HCT116 (cell line): ENCODE results near the gene ACSL3. TPM values are rescaled to one million over a fixed set of nuclear protein-coding genes. Genes with fewer than 3 reads are reported as not detected.

ENCODE experiments used
- ATAC-seq: fragments of 200-7000 bp; cut with Tn5 transposase; 2 replicates; pipeline ENCODE4 v1.9.1; 2020; ENCODE audit warnings: mild to moderate bottlenecking, moderate library complexity
- BruUV-seq: library from RNA; stranded (reverse); fragments of 400-500 nt; replicated peaks from 2 replicates; lab custom pipeline; 2021; lab: Mats Ljungman, UMichigan
- CTCF ChIA-PET: fragments of 300-600 bp; sonication (Branson Sonifier 250); formaldehyde crosslinking; loops from one replicate; lab custom pipeline; 2021; ENCODE audit warnings: antibody characterized with exemption; lab: Charles Lee
- POLR2A ChIA-PET: fragments of 300-600, 350-600 bp; sonication (Branson Sonifier 250); formaldehyde crosslinking; loops from one replicate; lab custom pipeline; 2021; ENCODE audit warnings: antibody characterized with exemption; lab: Charles Lee
- RAD21 ChIA-PET, 2 experiments: fragments of 300-600 bp; sonication (Branson Sonifier 250); formaldehyde crosslinking; loops; one replicate each; lab custom pipeline; 2023; ENCODE audit warnings: low total read pairs in 2 of 2; ENCODE audit not compliant: uncharacterized antibody in 2 of 2, unreplicated experiment in 2 of 2, low non-redundant PET in 1 of 2; lab: Charles Lee
- DNase-seq: peaks from one replicate; pipeline ENCODE4 v3.0.0-alpha.2; 2010; ENCODE audit warnings: low read depth, low spot score
- H2AFZ ChIP-seq: fragments of 200-600 bp; shearing (Covaris generic), sonication (generic); 2 replicates; pipeline ENCODE4 v1.6.1; 2017; ENCODE audit warnings: low read depth, mixed run types, mixed read lengths, antibody characterized with exemption, low read length; ENCODE audit not compliant: poor library complexity, severe bottlenecking
- H3K27ac ChIP-seq: 2 replicates; pipeline ENCODE4 v1.5.1; 2012; ENCODE audit warnings: low read depth, low read length
- H3K27me3 ChIP-seq: fragments of 200-600 bp; sonication (generic); 2 replicates; pipeline ENCODE4 v1.6.1; 2016; ENCODE audit warnings: mixed run types, low read length, mixed read lengths; ENCODE audit not compliant: insufficient read depth
- H3K36me3 ChIP-seq, 2 experiments: fragments of 200-500 bp in 1 of 2; fragments of 200-600 bp in 1 of 2; sonication (Bioruptor generic) in 1 of 2; sonication (generic) in 1 of 2; 2 replicates each; pipeline versions ENCODE4 v1.5.1 to v1.6.1; 2014 to 2016; ENCODE audit warnings: low read length in 2 of 2, inconsistent platforms in 1 of 2, mixed read lengths in 1 of 2, mixed run types in 1 of 2; ENCODE audit not compliant: insufficient read depth in 2 of 2, control insufficient read depth in 1 of 2
- H3K4me1 ChIP-seq, 2 experiments: fragments of 200-600 bp in 1 of 2; sonication (generic) in 1 of 2; 2 replicates each; pipeline versions ENCODE4 v1.5.1 to v1.6.1; 2012 to 2017; ENCODE audit warnings: low read length in 2 of 2, inconsistent platforms in 1 of 2, mild to moderate bottlenecking in 1 of 2, mixed read lengths in 1 of 2, mixed run types in 1 of 2, moderate library complexity in 1 of 2; ENCODE audit not compliant: insufficient read depth in 2 of 2, control insufficient read depth in 1 of 2
- H3K4me2 ChIP-seq: fragments of 200-600 bp; sonication (generic); 2 replicates; pipeline ENCODE4 v1.6.1; 2017; ENCODE audit warnings: mixed run types, low read length, mixed read lengths
- H3K4me3 ChIP-seq, 2 experiments: fragments of 200-600 bp in 1 of 2; sonication (generic) in 1 of 2; replicated peaks in 1 of 2; 2 replicates each; pipeline ENCODE4 v1.5.1; 2011 to 2016; ENCODE audit warnings: low read length in 2 of 2, control low read depth in 1 of 2, low read depth in 1 of 2, mild to moderate bottlenecking in 1 of 2, mixed read lengths in 1 of 2, mixed run types in 1 of 2
- H3K79me2 ChIP-seq: fragments of 200-600 bp; sonication (generic); 2 replicates; pipeline ENCODE4 v1.6.1; 2017; ENCODE audit warnings: mild to moderate bottlenecking, mixed run types, low read length, moderate library complexity, mixed read lengths; ENCODE audit not compliant: insufficient read depth
- H3K9ac ChIP-seq: fragments of 200-600 bp; sonication (generic); 2 replicates; pipeline ENCODE4 v1.6.1; 2016; ENCODE audit warnings: low read length, mixed read lengths
- H3K9me2 ChIP-seq: fragments of 200-600 bp; sonication (generic), shearing (Covaris generic); 2 replicates; pipeline ENCODE4 v1.6.1; 2017; ENCODE audit warnings: mixed run types, mild to moderate bottlenecking, moderate library complexity; ENCODE audit not compliant: insufficient read depth
- H3K9me3 ChIP-seq, 2 experiments: fragments of 200-500 bp in 1 of 2; fragments of 200-600 bp in 1 of 2; sonication (Bioruptor generic) in 1 of 2; sonication (generic) in 1 of 2; 2 replicates each; pipeline ENCODE4 v1.6.1; 2014 to 2017; ENCODE audit warnings: low read length in 2 of 2, mixed read lengths in 2 of 2, inconsistent platforms in 1 of 2, low read depth in 1 of 2, mild to moderate bottlenecking in 1 of 2, mixed run types in 1 of 2, moderate library complexity in 1 of 2; ENCODE audit not compliant: control insufficient read depth in 1 of 2, insufficient read depth in 1 of 2
- H4K20me1 ChIP-seq: fragments of 200-600 bp; sonication (generic), shearing (Covaris generic); 2 replicates; pipeline ENCODE4 v1.6.1; 2017; ENCODE audit warnings: mixed run types, mild to moderate bottlenecking, moderate library complexity; ENCODE audit not compliant: insufficient read depth
- CBX3 ChIP-seq: IDR thresholded peaks from 2 replicates; pipeline ENCODE4 v1.6.1; 2012; ENCODE audit warnings: low read depth
- CEBPB ChIP-seq: IDR thresholded peaks from 2 replicates; pipeline ENCODE4 v1.6.1; 2012; ENCODE audit warnings: low read depth
- ELF1 ChIP-seq: IDR thresholded peaks from 2 replicates; pipeline ENCODE4 v1.6.1; 2012; ENCODE audit warnings: low read depth, borderline replicate concordance
- EZH2phosphoT487 ChIP-seq: fragments of 200-600 bp; IDR thresholded peaks from 2 replicates; pipeline ENCODE4 v1.6.1; 2018; ENCODE audit warnings: antibody characterized with exemption, borderline replicate concordance
- FOSL1 ChIP-seq: IDR thresholded peaks from 2 replicates; pipeline ENCODE4 v1.6.1; 2012; ENCODE audit warnings: low read depth
- JUND ChIP-seq: IDR thresholded peaks from 2 replicates; pipeline ENCODE4 v1.6.1; 2012
- POLR2A ChIP-seq: IDR thresholded peaks from 2 replicates; pipeline ENCODE4 v1.7.0; 2011; ENCODE audit warnings: borderline replicate concordance; ENCODE audit not compliant: insufficient read depth, insufficient read length; ENCODE audit errors: extremely low read depth
- POLR2AphosphoS5 ChIP-seq: IDR thresholded peaks from 2 replicates; pipeline ENCODE4 v1.6.1; 2011; ENCODE audit warnings: mild to moderate bottlenecking, low read depth, low read length, moderate library complexity
- RAD21 ChIP-seq: IDR thresholded peaks from 2 replicates; pipeline ENCODE4 v1.6.1; 2012; ENCODE audit warnings: low read depth, mild to moderate bottlenecking
- SIN3A ChIP-seq: IDR thresholded peaks from 2 replicates; pipeline ENCODE4 v1.6.1; 2012; ENCODE audit warnings: low read depth
- TCF7L2 ChIP-seq: IDR thresholded peaks from 2 replicates; pipeline ENCODE4 v1.7.0; 2011; ENCODE audit warnings: borderline replicate concordance, inconsistent platforms; ENCODE audit not compliant: insufficient read depth, insufficient read length; ENCODE audit errors: extremely low read depth
- YY1 ChIP-seq: IDR thresholded peaks from 2 replicates; pipeline ENCODE4 v1.6.1; 2011; ENCODE audit warnings: low read length, low read depth, moderate library complexity, mild to moderate bottlenecking; ENCODE audit not compliant: insufficient replicate concordance; ENCODE audit errors: extremely low read depth
- ZFX ChIP-seq: fragments of 450-650 bp; IDR thresholded peaks from 2 replicates; pipeline ENCODE4 v1.6.1; 2017
- ZNF274 ChIP-seq: fragments of 200-500 bp; sonication (Bioruptor generic); IDR thresholded peaks from 2 replicates; pipeline ENCODE4 v1.6.1; 2014; ENCODE audit warnings: mild to moderate bottlenecking, low read depth, low read length, inconsistent platforms
- intact Hi-C: fragments of 100-400 bp; cut with micrococcal nuclease; formaldehyde crosslinking; loops from 2 replicates; pipeline ENCODE4 v1.10.0; 2022
- total RNA-seq: library from RNA; stranded (reverse); gene quantifications from one replicate; pipeline ENCODE4 v1.2.1, GENCODE V29; 2021; ENCODE audit not compliant: unreplicated experiment
- TF ChIP-seq, protein P1 (sequence below), 3 experiments: fragments of 200-600 bp in 1 of 3; sonication (generic) in 1 of 3; IDR thresholded peaks in 2 of 3; conservative IDR thresholded peaks in 1 of 3; 2 replicates each; pipeline ENCODE4 v1.5.1; 2012 to 2017; ENCODE audit warnings: low read depth in 2 of 3, low read length in 2 of 3, antibody characterized with exemption in 1 of 3, borderline replicate concordance in 1 of 3, control low read depth in 1 of 3, mild to moderate bottlenecking in 1 of 3, mixed read lengths in 1 of 3, mixed run types in 1 of 3, moderate library complexity in 1 of 3; ENCODE audit not compliant: insufficient read depth in 1 of 3
- TF ChIP-seq, protein P2 (sequence below): IDR thresholded peaks from 2 replicates; pipeline ENCODE4 v1.6.1; 2012
- TF ChIP-seq, protein P3 (sequence below): IDR thresholded peaks from 2 replicates; pipeline ENCODE4 v1.6.1; 2012
- TF ChIP-seq, protein P4 (sequence below): IDR thresholded peaks from 2 replicates; pipeline ENCODE4 v1.6.1; 2012; ENCODE audit warnings: low read depth
- TF ChIP-seq, protein P5 (sequence below): IDR thresholded peaks from 2 replicates; pipeline ENCODE4 v1.6.1; 2011; ENCODE audit warnings: mild to moderate bottlenecking, low read length, moderate library complexity; ENCODE audit not compliant: insufficient replicate concordance; ENCODE audit errors: extremely low read depth

The ACSL3 gene
- total RNA-seq, 1 experiment from 2014 or later, result 142 TPM

DNA sequence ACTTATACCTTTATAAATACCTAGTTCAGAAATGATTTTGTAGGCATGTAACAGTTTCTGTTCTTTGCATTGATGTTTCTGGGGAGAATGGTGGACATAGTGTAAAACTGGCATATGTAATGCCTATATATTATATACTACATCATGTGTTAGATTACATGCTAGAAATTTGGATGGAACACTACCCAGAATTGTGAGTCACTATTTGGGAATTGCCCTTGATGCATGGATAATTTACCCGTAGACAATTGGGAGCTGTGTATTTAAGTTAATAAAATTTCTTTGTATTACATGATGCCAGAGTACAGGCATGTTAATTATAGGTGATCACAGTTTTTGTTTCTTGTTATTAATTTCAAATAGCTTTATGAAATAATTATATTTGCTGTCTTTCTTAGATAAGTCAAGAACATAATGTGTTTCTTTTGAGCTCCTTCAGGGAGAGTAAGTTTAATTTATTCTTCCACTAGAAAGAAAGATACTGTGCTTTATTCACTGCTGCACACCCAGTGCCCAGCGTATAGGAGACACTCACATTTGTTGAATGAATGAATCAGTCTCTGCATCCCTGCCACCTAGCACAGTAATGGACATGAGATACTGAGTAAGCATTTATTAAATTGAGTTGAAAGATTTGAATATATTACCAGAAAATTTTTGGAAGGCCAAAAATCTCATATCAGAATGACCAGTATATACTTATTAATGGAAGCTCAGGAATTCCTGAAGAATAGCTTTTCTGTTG is 16.9 kb downstream of the ACSL3 start:
- TF ChIP-seq ZNF274 (no peak), CEBPB (no peak), POLR2AphosphoS5 (no peak), SIN3A (no peak), JUND (no peak), YY1 (no peak), POLR2A (no peak), ZFX (no peak), FOSL1 (no peak), CBX3 (no peak), ELF1 (no peak; the same call in 1 of the 2 replicates), TCF7L2 (no peak), EZH2phosphoT487 (no peak), RAD21 (no peak)
- TF ChIP-seq, protein P1, sequence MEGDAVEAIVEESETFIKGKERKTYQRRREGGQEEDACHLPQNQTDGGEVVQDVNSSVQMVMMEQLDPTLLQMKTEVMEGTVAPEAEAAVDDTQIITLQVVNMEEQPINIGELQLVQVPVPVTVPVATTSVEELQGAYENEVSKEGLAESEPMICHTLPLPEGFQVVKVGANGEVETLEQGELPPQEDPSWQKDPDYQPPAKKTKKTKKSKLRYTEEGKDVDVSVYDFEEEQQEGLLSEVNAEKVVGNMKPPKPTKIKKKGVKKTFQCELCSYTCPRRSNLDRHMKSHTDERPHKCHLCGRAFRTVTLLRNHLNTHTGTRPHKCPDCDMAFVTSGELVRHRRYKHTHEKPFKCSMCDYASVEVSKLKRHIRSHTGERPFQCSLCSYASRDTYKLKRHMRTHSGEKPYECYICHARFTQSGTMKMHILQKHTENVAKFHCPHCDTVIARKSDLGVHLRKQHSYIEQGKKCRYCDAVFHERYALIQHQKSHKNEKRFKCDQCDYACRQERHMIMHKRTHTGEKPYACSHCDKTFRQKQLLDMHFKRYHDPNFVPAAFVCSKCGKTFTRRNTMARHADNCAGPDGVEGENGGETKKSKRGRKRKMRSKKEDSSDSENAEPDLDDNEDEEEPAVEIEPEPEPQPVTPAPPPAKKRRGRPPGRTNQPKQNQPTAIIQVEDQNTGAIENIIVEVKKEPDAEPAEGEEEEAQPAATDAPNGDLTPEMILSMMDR (IDR thresholded peaks at IDR 0.05 in 2 of 3, conservative IDR thresholded peaks at IDR 0.05 in 1 of 3; ENCODE audit: borderline replicate concordance in 1 of 3, insufficient read depth in 1 of 3, low read depth in 2 of 3, low read length in 2 of 3), result no peak
- TF ChIP-seq, protein P2, sequence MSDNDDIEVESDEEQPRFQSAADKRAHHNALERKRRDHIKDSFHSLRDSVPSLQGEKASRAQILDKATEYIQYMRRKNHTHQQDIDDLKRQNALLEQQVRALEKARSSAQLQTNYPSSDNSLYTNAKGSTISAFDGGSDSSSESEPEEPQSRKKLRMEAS, result no peak
- TF ChIP-seq, protein P3, sequence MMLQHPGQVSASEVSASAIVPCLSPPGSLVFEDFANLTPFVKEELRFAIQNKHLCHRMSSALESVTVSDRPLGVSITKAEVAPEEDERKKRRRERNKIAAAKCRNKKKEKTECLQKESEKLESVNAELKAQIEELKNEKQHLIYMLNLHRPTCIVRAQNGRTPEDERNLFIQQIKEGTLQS, result no peak
- TF ChIP-seq, protein P4, sequence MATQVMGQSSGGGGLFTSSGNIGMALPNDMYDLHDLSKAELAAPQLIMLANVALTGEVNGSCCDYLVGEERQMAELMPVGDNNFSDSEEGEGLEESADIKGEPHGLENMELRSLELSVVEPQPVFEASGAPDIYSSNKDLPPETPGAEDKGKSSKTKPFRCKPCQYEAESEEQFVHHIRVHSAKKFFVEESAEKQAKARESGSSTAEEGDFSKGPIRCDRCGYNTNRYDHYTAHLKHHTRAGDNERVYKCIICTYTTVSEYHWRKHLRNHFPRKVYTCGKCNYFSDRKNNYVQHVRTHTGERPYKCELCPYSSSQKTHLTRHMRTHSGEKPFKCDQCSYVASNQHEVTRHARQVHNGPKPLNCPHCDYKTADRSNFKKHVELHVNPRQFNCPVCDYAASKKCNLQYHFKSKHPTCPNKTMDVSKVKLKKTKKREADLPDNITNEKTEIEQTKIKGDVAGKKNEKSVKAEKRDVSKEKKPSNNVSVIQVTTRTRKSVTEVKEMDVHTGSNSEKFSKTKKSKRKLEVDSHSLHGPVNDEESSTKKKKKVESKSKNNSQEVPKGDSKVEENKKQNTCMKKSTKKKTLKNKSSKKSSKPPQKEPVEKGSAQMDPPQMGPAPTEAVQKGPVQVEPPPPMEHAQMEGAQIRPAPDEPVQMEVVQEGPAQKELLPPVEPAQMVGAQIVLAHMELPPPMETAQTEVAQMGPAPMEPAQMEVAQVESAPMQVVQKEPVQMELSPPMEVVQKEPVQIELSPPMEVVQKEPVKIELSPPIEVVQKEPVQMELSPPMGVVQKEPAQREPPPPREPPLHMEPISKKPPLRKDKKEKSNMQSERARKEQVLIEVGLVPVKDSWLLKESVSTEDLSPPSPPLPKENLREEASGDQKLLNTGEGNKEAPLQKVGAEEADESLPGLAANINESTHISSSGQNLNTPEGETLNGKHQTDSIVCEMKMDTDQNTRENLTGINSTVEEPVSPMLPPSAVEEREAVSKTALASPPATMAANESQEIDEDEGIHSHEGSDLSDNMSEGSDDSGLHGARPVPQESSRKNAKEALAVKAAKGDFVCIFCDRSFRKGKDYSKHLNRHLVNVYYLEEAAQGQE, result no peak
- TF ChIP-seq, protein P5, sequence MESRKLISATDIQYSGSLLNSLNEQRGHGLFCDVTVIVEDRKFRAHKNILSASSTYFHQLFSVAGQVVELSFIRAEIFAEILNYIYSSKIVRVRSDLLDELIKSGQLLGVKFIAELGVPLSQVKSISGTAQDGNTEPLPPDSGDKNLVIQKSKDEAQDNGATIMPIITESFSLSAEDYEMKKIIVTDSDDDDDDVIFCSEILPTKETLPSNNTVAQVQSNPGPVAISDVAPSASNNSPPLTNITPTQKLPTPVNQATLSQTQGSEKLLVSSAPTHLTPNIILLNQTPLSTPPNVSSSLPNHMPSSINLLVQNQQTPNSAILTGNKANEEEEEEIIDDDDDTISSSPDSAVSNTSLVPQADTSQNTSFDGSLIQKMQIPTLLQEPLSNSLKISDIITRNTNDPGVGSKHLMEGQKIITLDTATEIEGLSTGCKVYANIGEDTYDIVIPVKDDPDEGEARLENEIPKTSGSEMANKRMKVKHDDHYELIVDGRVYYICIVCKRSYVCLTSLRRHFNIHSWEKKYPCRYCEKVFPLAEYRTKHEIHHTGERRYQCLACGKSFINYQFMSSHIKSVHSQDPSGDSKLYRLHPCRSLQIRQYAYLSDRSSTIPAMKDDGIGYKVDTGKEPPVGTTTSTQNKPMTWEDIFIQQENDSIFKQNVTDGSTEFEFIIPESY, result no peak
- Histone ChIP-seq H4K20me1 (peaks cover 35% of the 10 kb centered on the region; the same call in 1 of the 2 replicates), H3K9me2 (no peaks in the 10 kb centered on the region), H3K79me2 (peaks cover 99% of the 10 kb centered on the region), H3K27ac (no peak overlapping the region), H3K4me2 (peak overlapping the region; percentile 62; the same call in 1 of the 2 replicates), H3K36me3 (no peaks in the 10 kb centered on the region), H3K9me3 (no peaks in the 10 kb centered on the region), H2AFZ (no peak overlapping the region), H3K9ac (no peak overlapping the region), H3K27me3 (no peaks in the 10 kb centered on the region), H3K4me1 (peaks cover 29 to 42% of the 10 kb centered on the region in 2 experiments), H3K4me3 (no peak overlapping the region)
- no TSS peak for BruUV-seq
- ChIA-PET POLR2A (interaction anchor here (0.9 kb wide), 1 partner anchor 15 kb away, joined by 3 read pairs; no protein-coding TSS in a partner anchor), CTCF (interaction anchor here (2.2 kb wide), 1 partner anchor 187 kb away, joined by 4 read pairs; no protein-coding TSS in a partner anchor), RAD21 (no interaction called here)
- no peak for DNase-seq
- intact Hi-C loops, result no loop called here
- no peak for ATAC-seq
